Heart right ventricle (tissue), 16 donors: ENCODE data around the gene SLC25A41. TPM values are rescaled to one million over a fixed set of nuclear protein-coding genes. Genes with fewer than 3 reads are reported as not detected.

Experiments
- ATAC-seq, 8 donors: fragments of 200-7000 bp; cut with Tn5 transposase; one replicate each; pipeline ENCODE4 v1.9.1; 2020; ENCODE audit warnings: mild to moderate bottlenecking in 8 of 8, moderate library complexity in 8 of 8, moderate number of reproducible peaks in 1 of 8
- DNase-seq, 2 donors: peaks; one replicate each; pipeline ENCODE4 v3.0.0-alpha.2; 2020
- H3K27ac ChIP-seq, 10 donors: fragments of 200-600 bp; sonication (generic) in 2 of 10; one replicate each; pipeline versions ENCODE4 v1.5.0 to v1.8.0; 2020 to 2022; ENCODE audit warnings: mild to moderate bottlenecking in 3 of 10
- H3K27me3 ChIP-seq, 7 donors: fragments of 200-600 bp; one replicate each; pipeline ENCODE4 v1.8.0; 2021 to 2022; ENCODE audit warnings: mild to moderate bottlenecking in 2 of 7
- H3K36me3 ChIP-seq, 9 donors: fragments of 200-600 bp; sonication (generic) in 1 of 9; one replicate each; pipeline versions ENCODE4 v1.5.0 to v1.8.0; 2020 to 2022; ENCODE audit warnings: mild to moderate bottlenecking in 2 of 9
- H3K4me1 ChIP-seq, 9 donors: fragments of 200-600 bp; sonication (generic) in 1 of 9; one replicate each; pipeline versions ENCODE4 v1.5.0 to v1.8.0; 2020 to 2022; ENCODE audit warnings: mild to moderate bottlenecking in 4 of 9
- H3K4me3 ChIP-seq, 10 donors: fragments of 200-600 bp; sonication (generic) in 2 of 10; one replicate each; pipeline versions ENCODE4 v1.5.0 to v1.8.0; 2020 to 2022; ENCODE audit warnings: mild to moderate bottlenecking in 7 of 10, moderate library complexity in 2 of 10
- H3K9me3 ChIP-seq, 11 donors: fragments of 200-600 bp in 10 of 11; sonication (generic) in 2 of 11; one replicate each; pipeline versions ENCODE4 v1.5.0 to v1.8.0; 2013 to 2022; ENCODE audit warnings: mild to moderate bottlenecking in 2 of 11, control low read depth in 1 of 11, moderate library complexity in 1 of 11
- CTCF ChIP-seq, 9 donors: fragments of 200-600 bp; sonication (generic) in 2 of 9; IDR thresholded peaks; one replicate each; pipeline versions ENCODE4 v1.5.0 to v1.8.0; 2021 to 2022; ENCODE audit warnings: antibody characterized with exemption in 9 of 9, mild to moderate bottlenecking in 5 of 9, moderate library complexity in 1 of 9
- WGBS, 2 donors: extraction: QIAGEN DNeasy Blood & Tissue Kit; methylation state at CpG; one replicate each; pipeline ENCODE4 v1.1.7; 2013; ENCODE audit warnings: inconsistent platforms in 1 of 2; 5-methylcytosine and 5-hydroxymethylcytosine counted together
- intact Hi-C, 10 donors: fragments of 100-400 bp; cut with DNase I; formaldehyde crosslinking; loops; one replicate each; pipeline versions ENCODE4 v1.11.1 to v1.14.2; 2022
- polyA plus RNA-seq, 2 donors: library from polyadenylated mRNA; stranded (reverse); fragments of 200-250 nt; gene quantifications; one replicate each; pipeline ENCODE4 v1.2.3, GENCODE V29; 2013
- total RNA-seq, 10 donors: library from RNA; stranded (reverse); fragmentation: NEBNext Ultra II Directional in 3 of 10; extraction: Animal tissue kit (Norgen Biotek cat#: 25700) in 3 of 10; gene quantifications; one replicate each; pipeline versions ENCODE4 v1.2.1 to v1.2.4, GENCODE V29; 2021 to 2023
- donor health status: Arrhythmogenic right ventricular cardiomyopathy.
- donor health status: ischemic (EF 13 %, LVEDD 7.1; RV severe dilation, severe dysfunction).
- donor health status: healthy with polysubstance abuse.
- donor health status: DM: no; HTN: yes; CAD: no.
- donor health status: DM: no; HTN: no; CAD: no.
- donor health status: ischemic (EF 25% LVEDD 6.9; RV normal size, moderate dysfunction).
- donor health status: ischemic (EF 25% LVEDD 5.7; RV mildly dilated, moderate dysfunction).
- donor health status: healthy.
- donor health status: DM: yes; HTN: yes; CAD: no.
- donor health status: Ischemic cardiomyopathy.
- donor health status: ischemic (EF 35%, LVEDD 5.7; RV mildly dilated, moderate dysfunction).
- donor health status: nonischemic (EF 11% LVEDD 7.7; RV severe dilation, severe dysfunction).
- donor health status: DM: yes; HTN: yes; CAD: no.
- donor health status: PGD.
- donor health status: ischemic (EF 29% LVEDD 5.4; RV normal size, mild dysfunction).
- donor health status: nonischemic (EF 23%, LVEDD 6.1; RV moderate dilation, normal function).

Gene SLC25A41
- total and polyA plus RNA-seq, 12 donors, result 0.17 to 1.7 (median 0.44) TPM; not detected in 4

- ATAC-seq (no peak), DNase-seq (no peak)
- no peak overlapping the region for H3K4me3 ChIP-seq
- H3K9me3 ChIP-seq, result no peaks in the 10 kb centered on the region
- WGBS, 2 donors, result 85 to 90% methylated on average over 8 of the region's 8 CpGs
- H3K4me1 ChIP-seq, result peaks cover 0 to 8% (median 2%) of the 10 kb centered on the region in 9 donors
- peaks cover 7 to 54% (median 38%) of the 10 kb centered on the region in 7 donors for H3K27me3 ChIP-seq
- no peak for TF ChIP-seq CTCF (IDR thresholded peaks at IDR 0.05)
- H3K27ac ChIP-seq, result no peak overlapping the region
- peaks cover 0 to 5% (median 0%) of the 10 kb centered on the region in 9 donors for H3K36me3 ChIP-seq
- intact Hi-C loops, result no loop called here
Observed at GRCh38 chr19:6465663-6466062, 32.1 kb upstream of the SLC25A41 start.

- intact Hi-C loops, result no loop called here
- peaks cover 0 to 15% (median 4%) of the 10 kb centered on the region in 9 donors for H3K4me1 ChIP-seq
- no peak overlapping the region for H3K27ac ChIP-seq
- H3K27me3 ChIP-seq, result peaks cover 7 to 54% (median 38%) of the 10 kb centered on the region in 7 donors
- no peak overlapping the region for H3K4me3 ChIP-seq
- DNase-seq (no peak), ATAC-seq (no peak)
- H3K36me3 ChIP-seq, result peaks cover 0 to 5% (median 0%) of the 10 kb centered on the region in 9 donors
- TF ChIP-seq CTCF (IDR thresholded peaks at IDR 0.05), result no peak
- H3K9me3 ChIP-seq, result no peaks in the 10 kb centered on the region
- WGBS, 2 donors, result 40 to 52% methylated on average over 9 of the region's 9 CpGs
Observed at GRCh38 chr19:6465006-6465405, 31.4 kb upstream of the SLC25A41 start.

GRCh38 chr19:6464070-6464873 is 30.7 kb upstream of the SLC25A41 start, which contains the start of gene CRB3:
Gene CRB3, plus strand, starts transcription at chr19:6464271. Its CDS starts 431 bp downstream, at chr19:6464702.
- Histone ChIP-seq H3K4me1 (peaks cover 0 to 20% (median 5%) of the 10 kb centered on the region in 9 donors), H3K27me3 (peaks cover 7 to 54% (median 38%) of the 10 kb centered on the region in 7 donors), H3K36me3 (peaks cover 0 to 5% (median 0%) of the 10 kb centered on the region in 9 donors), H3K4me3 (peak within 1 kb of the TSS in 1 of 10 donors; percentile 10), H3K9me3 (no peaks in the 10 kb centered on the region), H3K27ac (no peak within 1 kb of the TSS)
- intact Hi-C loops, result no loop called here
- DNase-seq, result no peak
- TF ChIP-seq CTCF (IDR thresholded peaks at IDR 0.05), result no peak
- ATAC-seq, result no peak
- 3 to 4% methylated on average over 56 to 65 of the region's 65 CpGs for WGBS, 2 donors

- WGBS, 2 donors, result 0 to 1% methylated on average over 57 of the region's 57 CpGs
- Histone ChIP-seq H3K27ac (peak overlapping the region in 9 of 10 donors; percentile 38 to 87 (median 65)), H3K36me3 (peaks cover 0 to 21% (median 0%) of the 10 kb centered on the region in 9 donors), H3K9me3 (no peaks in the 10 kb centered on the region), H3K4me3 (peak overlapping the region; percentile 61 to 97 (median 72)), H3K4me1 (peaks cover 5 to 29% (median 17%) of the 10 kb centered on the region in 9 donors), H3K27me3 (peaks cover 7 to 34% (median 30%) of the 10 kb centered on the region in 7 donors)
- peak; percentile 92 to 98 (median 96) for ATAC-seq
- peak in 8 of 9 donors; percentile 33 to 73 (median 52) for TF ChIP-seq CTCF (IDR thresholded peaks at IDR 0.05)
- peak; percentile 97 to 98 for DNase-seq
- intact Hi-C loops, result loop anchor here in 1 of 10 donors (2.0 kb wide), 1 partner anchor 35 kb away; the partner anchor contains the start of gene KHSRP
Observed at GRCh38 chr19:6460099-6460884, 26.7 kb upstream of the SLC25A41 start.
